Kidney epithelial cell (primary cell): ENCODE measurements around the gene GPR39. TPM values are rescaled to one million over a fixed set of nuclear protein-coding genes. Genes with fewer than 3 reads are reported as not detected.

Source experiments
- DNase-seq: peaks from one replicate; pipeline ENCODE4 v3.0.0-alpha.2; 2010; ENCODE audit warnings: low read depth
- H3K27me3 ChIP-seq: 2 replicates; pipeline ENCODE4 v1.6.0; 2011; ENCODE audit warnings: low read length; ENCODE audit not compliant: control insufficient read depth, insufficient read depth
- H3K36me3 ChIP-seq: 2 replicates; pipeline ENCODE4 v1.5.1; 2011; ENCODE audit warnings: low read length; ENCODE audit not compliant: control insufficient read depth, insufficient read depth
- H3K4me3 ChIP-seq: 2 replicates; pipeline ENCODE4 v1.5.1; 2011; ENCODE audit warnings: low read depth, mild to moderate bottlenecking, control low read depth, low read length
- CTCF ChIP-seq: IDR thresholded peaks from 2 replicates; pipeline ENCODE4 v1.5.1; 2011; ENCODE audit warnings: mild to moderate bottlenecking, moderate library complexity, low read length, control low read depth, inconsistent platforms; ENCODE audit not compliant: insufficient read depth, poor library complexity, severe bottlenecking
- total RNA-seq: library from RNA; depleted of rRNA; stranded (reverse); fragments of >200 nt; gene quantifications from 2 replicates; pipeline ENCODE4 v1.2.3, GENCODE V29; 2015

GPR39 gene
- total RNA-seq, 1 donor from 2014 or later, result 5.9 TPM

- no peak for DNase-seq
- no peak for TF ChIP-seq CTCF
- H3K4me3 ChIP-seq, result peak overlapping the region; percentile 8
- H3K36me3 ChIP-seq, result no peaks in the 10 kb centered on the region
- no peaks in the 10 kb centered on the region for H3K27me3 ChIP-seq
Observed at GRCh38 chr2:132665401-132666140, 249.0 kb downstream of the GPR39 start.

GRCh38 chr2:132667706-132668105 is 251.1 kb downstream of the GPR39 start:
- Histone ChIP-seq H3K27me3 (no peaks in the 10 kb centered on the region), H3K4me3 (peak overlapping the region; percentile 91), H3K36me3 (no peaks in the 10 kb centered on the region)
- TF ChIP-seq CTCF, result no peak
- no peak for DNase-seq

- no peak for DNase-seq
- Histone ChIP-seq H3K27me3 (no peaks in the 10 kb centered on the region), H3K36me3 (no peaks in the 10 kb centered on the region), H3K4me3 (peak overlapping the region; percentile 91)
- TF ChIP-seq CTCF, result peak; percentile 72
Observed at GRCh38 chr2:132668189-132668823, 251.7 kb downstream of the GPR39 start.

GRCh38 chr2:132668987-132669907 is 252.6 kb downstream of the GPR39 start:
- DNase-seq, result no peak
- TF ChIP-seq CTCF, result peak; percentile 55
- H3K36me3 ChIP-seq, result no peaks in the 10 kb centered on the region
- H3K27me3 ChIP-seq, result no peaks in the 10 kb centered on the region
- peak overlapping the region; percentile 91 for H3K4me3 ChIP-seq

- H3K4me3 ChIP-seq, result peak within 1 kb of the TSS; percentile 91
- no peak for DNase-seq
- H3K27me3 ChIP-seq, result no peaks in the 10 kb centered on the region
- H3K36me3 ChIP-seq, result no peaks in the 10 kb centered on the region
- TF ChIP-seq CTCF, result no peak
Observed at GRCh38 chr2:132669908-132670495, 253.4 kb downstream of the GPR39 start, which contains the start of gene LYPD1. Gene LYPD1, minus strand, starts transcription at chr2:132670205. Its CDS starts 273 bp downstream, at chr2:132669932.
